ENCODE measurements around the gene ZNF565. TPM values are rescaled to one million over a fixed set of nuclear protein-coding genes. Genes with fewer than 3 reads are reported as not detected.

ZNF565 gene
- total and polyA plus RNA-seq, 2 of the 13 experiments (the other 11 are each of a cell fraction or from before 2014, with no cell fraction given), result 1.8 to 5.2 TPM

GRCh38 chr19:36214386-36215275 is at the start of gene ZNF565, which contains the start of gene ZNF146 (continued):
- TF ChIP-seq, protein P1, sequence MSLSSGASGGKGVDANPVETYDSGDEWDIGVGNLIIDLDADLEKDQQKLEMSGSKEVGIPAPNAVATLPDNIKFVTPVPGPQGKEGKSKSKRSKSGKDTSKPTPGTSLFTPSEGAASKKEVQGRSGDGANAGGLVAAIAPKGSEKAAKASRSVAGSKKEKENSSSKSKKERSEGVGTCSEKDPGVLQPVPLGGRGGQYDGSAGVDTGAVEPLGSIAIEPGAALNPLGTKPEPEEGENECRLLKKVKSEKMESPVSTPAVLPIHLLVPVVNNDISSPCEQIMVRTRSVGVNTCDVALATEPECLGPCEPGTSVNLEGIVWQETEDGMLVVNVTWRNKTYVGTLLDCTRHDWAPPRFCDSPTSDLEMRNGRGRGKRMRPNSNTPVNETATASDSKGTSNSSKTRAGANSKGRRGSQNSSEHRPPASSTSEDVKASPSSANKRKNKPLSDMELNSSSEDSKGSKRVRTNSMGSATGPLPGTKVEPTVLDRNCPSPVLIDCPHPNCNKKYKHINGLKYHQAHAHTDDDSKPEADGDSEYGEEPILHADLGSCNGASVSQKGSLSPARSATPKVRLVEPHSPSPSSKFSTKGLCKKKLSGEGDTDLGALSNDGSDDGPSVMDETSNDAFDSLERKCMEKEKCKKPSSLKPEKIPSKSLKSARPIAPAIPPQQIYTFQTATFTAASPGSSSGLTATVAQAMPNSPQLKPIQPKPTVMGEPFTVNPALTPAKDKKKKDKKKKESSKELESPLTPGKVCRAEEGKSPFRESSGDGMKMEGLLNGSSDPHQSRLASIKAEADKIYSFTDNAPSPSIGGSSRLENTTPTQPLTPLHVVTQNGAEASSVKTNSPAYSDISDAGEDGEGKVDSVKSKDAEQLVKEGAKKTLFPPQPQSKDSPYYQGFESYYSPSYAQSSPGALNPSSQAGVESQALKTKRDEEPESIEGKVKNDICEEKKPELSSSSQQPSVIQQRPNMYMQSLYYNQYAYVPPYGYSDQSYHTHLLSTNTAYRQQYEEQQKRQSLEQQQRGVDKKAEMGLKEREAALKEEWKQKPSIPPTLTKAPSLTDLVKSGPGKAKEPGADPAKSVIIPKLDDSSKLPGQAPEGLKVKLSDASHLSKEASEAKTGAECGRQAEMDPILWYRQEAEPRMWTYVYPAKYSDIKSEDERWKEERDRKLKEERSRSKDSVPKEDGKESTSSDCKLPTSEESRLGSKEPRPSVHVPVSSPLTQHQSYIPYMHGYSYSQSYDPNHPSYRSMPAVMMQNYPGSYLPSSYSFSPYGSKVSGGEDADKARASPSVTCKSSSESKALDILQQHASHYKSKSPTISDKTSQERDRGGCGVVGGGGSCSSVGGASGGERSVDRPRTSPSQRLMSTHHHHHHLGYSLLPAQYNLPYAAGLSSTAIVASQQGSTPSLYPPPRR (CRISPR knock-in tag; IDR thresholded peaks at IDR 0.05; ENCODE audit: borderline replicate concordance), result peak; percentile 40; the same call in 1 of the 2 replicates
- TF ChIP-seq ZHX2 (IDR thresholded peaks at IDR 0.05; ENCODE audit: low read depth) (peak; percentile 88), ZHX2 (CRISPR knock-in tag; IDR thresholded peaks at IDR 0.05; ENCODE audit: borderline replicate concordance) (no peak), ZMYM4 (CRISPR knock-in tag; IDR thresholded peaks at IDR 0.05) (peak; percentile 75), RFX5 (IDR thresholded peaks at IDR 0.05; ENCODE audit: low read depth, low read length) (no peak), ZNF281 (CRISPR knock-in tag; IDR thresholded peaks at IDR 0.05; ENCODE audit: borderline replicate concordance) (peak; percentile 95), SNAI1 (CRISPR knock-in tag; IDR thresholded peaks at IDR 0.05; ENCODE audit: borderline replicate concordance) (peak; percentile 86; the same call in 1 of the 2 replicates)
- TF ChIP-seq, protein P2, sequence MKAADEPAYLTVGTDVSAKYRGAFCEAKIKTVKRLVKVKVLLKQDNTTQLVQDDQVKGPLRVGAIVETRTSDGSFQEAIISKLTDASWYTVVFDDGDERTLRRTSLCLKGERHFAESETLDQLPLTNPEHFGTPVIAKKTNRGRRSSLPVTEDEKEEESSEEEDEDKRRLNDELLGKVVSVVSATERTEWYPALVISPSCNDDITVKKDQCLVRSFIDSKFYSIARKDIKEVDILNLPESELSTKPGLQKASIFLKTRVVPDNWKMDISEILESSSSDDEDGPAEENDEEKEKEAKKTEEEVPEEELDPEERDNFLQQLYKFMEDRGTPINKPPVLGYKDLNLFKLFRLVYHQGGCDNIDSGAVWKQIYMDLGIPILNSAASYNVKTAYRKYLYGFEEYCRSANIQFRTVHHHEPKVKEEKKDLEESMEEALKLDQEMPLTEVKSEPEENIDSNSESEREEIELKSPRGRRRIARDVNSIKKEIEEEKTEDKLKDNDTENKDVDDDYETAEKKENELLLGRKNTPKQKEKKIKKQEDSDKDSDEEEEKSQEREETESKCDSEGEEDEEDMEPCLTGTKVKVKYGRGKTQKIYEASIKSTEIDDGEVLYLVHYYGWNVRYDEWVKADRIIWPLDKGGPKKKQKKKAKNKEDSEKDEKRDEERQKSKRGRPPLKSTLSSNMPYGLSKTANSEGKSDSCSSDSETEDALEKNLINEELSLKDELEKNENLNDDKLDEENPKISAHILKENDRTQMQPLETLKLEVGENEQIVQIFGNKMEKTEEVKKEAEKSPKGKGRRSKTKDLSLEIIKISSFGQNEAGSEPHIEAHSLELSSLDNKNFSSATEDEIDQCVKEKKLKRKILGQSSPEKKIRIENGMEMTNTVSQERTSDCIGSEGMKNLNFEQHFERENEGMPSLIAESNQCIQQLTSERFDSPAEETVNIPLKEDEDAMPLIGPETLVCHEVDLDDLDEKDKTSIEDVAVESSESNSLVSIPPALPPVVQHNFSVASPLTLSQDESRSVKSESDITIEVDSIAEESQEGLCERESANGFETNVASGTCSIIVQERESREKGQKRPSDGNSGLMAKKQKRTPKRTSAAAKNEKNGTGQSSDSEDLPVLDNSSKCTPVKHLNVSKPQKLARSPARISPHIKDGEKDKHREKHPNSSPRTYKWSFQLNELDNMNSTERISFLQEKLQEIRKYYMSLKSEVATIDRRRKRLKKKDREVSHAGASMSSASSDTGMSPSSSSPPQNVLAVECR (CRISPR knock-in tag; IDR thresholded peaks at IDR 0.05; ENCODE audit: borderline replicate concordance), result peak; percentile 81

Measured in HepG2 (cell line).